GM19043 (cell line): ENCODE measurements around the gene SIL1.
A peak's percentile ranks its signal among the peaks of the same experiment; 100 is the strongest.
"Not testable (repeated sequence)": the region's sequence is repeated elsewhere in the genome, so short reads cannot be mapped to it uniquely, and the experiment has no call there.

ENCODE experiments used
- ATAC-seq: cut with Tn5 transposase; IDR thresholded peaks from one replicate; pipeline ENCODE4 v1.9.1; 2021; ENCODE audit warnings: low read depth; ENCODE audit not compliant: unreplicated experiment

SIL1 gene

DNA sequence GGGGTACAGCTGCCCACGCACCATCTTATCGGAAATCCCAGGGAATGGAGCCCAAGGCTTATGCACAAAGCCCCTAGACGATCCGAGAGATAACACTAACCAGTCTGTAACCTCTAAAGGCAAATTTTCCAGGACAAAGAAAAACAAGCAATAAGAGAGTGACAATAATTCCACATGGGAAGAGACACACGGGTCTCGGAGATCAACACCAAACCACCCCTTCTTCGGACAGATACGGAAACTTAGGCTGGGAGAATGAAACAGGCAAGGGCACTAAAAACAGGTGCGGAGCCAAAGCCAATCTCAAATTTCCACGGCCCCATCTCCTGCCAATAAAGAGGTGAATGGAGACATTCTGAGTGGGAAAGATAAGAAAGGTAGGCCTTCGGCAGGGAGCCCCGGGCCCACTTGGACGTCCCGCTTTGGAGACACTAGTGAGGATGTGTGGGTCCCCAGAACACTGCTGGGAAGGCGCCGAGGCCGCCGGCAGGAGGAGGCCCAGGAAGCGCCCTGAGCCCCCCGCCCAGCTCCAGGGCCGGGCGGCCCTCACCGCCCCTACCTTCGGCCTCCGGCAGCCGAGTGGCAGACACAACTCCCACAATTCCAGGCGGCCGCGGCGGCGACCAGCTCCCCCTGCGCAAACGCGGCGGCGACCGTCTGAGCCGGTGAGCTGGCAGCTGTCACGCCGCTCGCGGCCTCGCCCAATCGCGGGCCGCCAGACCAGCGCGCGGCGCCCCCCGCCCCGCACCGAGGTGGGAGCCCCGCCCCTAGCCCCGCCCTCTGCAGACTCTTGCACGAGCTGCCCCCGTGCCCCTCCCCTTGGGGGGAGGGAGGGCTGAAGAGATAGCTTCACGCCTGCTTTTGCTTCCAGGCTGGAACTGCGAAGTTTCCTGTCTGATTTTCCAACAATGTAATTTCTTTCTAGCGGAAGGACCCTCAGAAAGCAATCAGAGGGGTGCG is at the start of gene SIL1:
TSS of gene SIL1 (minus strand) at position 659 of the 960 bp plus-strand sequence. CDS start 70,525 bp downstream, outside the sequence.
- peak; percentile 95 for ATAC-seq

DNA sequence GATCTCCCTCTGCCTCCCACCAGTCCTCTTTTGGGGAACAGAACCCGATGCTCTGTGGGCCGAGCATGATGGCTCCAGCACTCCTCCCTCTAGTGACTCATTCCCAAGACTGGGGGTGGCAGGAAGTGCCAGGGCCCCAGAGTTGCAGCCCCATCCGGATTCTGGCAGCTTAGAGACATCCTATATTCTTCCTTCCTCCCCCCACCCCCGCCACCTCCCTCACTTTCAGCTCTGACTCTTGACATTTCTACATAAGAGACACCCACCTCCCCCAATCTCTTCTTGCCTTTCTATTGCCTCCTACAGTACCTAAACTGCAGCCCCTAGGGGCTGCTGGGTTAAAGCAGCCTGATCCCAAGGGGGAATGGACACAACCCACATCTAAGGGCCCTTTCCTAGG is 48.2 kb upstream of the SIL1 start:
- no peak for ATAC-seq

DNA sequence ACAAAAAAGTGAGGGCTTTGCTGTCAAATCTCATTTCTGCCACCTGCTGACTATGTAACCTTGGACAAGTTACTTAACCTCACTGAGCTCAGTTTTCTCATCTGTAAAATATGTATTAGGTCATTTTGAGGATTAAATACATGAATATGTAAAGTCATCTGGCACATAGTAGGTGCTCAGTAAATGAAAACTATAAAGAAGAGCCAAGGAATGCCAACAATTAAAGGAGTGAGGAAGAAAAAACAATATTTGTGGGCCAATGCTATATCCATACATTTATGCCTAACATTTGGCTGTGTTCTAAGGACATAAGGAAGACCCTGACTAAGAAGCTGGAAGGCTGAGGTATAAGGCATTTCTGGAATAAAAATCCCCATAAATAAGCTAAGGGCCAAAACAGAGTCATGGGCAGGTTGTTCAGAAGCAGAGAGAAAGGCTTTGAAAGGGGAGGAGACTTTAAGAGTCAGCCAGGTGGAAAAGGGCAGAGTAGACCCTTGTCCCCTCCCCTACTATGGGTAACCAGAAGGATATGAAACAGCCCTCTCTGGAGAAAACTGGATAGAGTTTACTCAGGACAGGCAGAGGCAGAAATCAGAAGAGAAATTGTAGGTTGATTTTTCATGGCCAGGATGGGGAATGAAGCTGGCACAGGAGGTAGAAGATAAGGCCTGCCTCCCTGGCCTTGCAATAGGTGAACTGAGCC is 47.6 kb upstream of the SIL1 start:
- ATAC-seq, result no peak

DNA sequence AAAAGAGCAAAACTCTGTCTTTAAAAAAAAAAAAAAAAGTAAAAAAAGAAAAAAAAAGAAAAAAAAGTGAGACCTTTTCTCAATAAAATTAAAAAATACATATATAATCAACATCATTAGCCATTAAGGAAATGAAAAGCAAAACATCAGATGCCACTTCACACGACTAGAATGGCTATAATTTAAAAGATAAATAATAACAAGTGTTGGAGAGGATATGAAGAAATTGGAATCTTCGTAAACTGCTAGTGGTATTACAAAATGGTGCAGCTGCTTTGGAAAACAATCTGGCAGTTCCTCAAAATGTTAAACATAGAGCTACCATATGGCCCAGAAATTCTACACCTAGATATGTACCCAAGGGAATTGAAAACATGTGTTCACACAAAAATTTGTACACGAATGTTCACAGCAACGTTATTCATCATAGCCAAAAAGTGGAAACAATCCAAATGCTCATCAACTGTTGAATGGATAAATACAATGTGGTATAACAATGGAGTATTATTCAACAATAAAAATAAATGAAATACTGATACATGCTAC is 45.3 kb upstream of the SIL1 start:
- no peak for ATAC-seq

DNA sequence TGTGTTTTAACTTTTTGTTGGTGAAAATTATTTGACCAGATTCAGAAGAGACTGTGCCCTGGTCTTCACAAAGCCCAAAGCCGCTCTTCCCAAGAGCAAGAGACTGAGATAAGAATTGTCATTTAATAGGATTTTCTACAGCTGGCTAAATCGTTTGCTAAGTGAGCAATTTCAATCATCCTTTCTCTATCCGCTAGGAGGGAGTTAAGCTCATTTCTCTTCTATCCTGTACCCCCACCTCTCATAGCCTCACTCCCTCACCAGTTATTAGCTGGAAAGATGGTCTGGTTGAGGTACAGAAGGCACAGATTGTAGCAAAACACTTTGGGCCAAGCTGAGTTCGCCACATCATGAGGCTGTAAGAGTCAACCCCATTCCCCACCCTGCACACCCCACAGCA is 43.0 kb upstream of the SIL1 start:
- ATAC-seq, result no peak

DNA sequence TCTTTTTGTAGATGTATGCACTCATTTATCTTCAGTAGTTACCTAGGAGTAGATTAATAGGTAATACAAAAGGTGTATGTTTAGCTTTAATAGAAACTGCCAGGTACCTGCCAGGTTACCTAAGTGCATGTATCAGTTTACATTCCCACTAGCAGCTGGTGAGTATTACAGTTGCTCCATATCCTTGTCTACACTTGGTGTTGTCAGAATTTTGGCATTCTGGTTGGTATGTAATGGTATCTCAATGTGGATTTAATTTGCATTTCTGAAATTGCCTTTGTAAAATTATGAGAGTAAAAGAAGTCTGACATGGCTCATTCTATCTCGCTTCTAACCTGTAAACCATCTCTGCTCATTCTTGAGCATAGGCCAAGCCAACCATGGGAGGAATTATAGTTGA is 38.3 kb upstream of the SIL1 start:
- ATAC-seq, result no peak

DNA sequence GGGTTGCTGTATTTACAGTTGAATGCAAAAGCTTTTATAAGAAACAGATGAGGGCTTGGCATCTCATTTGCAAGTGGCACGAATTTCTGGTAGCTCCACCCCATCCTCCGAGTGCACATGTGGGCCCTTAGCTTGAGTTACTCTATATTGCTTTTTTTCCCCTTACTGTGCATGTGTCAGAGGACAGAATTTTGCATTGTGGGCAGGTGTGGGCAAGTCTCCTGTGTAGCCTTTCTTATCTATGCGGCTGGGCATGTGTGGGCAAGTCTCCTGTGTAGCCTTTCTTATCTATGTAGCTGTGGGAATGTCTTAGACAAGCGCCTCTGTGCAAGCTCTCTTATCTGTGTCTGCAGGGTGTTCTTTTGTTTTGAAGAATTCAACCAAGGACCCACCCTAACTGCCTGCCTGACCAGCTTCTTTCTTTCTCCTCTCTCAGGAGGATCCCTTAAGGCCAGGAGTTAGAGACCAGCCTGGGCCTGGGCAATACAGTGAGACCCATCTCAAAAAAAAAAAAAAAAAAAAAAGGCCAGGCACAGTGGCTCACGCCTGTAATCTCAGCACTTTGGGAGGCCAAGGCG is 34.1 kb upstream of the SIL1 start:
- no peak for ATAC-seq

DNA sequence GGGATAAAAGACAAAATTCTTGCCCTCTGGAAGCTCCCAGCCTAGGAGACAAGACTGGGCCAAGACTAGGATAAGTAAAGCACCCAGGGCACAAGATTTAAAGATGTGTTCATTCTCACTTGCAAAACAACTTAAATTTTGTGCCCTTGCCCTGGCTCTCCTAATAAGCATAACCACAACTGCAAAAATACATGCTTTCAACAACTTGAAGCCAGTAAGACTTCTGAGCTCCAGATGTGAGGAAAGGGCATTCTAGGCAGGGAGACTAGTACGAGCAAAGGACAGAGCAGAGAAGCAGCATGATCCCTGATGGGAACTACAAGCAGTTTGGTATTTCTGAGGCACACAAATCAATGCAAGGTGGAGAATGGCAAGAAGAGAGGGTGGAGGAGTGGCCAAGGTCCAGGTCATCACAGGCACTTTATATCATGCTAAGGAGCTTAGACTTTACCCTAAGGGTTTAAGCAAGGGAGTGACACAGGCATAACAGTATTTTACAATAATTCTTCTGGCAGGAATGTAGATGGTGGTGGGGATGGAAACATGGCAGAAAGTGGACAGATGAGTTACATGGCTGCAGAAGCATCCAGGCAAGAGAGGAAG is 30.1 kb upstream of the SIL1 start:
- ATAC-seq, result no peak

DNA sequence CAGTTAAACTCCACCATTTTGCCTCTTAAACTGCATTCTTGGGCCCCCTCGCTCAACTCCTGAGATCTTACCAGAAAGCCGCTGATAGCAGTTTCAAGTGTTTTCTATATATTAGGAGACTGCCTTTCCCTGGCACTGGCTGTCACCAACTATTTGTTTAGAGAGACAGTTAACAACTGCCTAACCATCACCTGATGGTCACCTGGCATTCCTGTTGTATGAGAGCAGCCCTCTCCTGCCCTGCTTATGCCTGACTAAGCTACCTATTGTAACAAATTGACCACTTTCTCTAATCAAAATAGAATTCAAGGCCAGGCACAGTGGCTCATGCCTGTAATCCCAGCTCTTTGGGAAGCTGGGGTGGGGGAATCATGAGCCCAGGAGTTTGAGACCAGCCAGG is 28.0 kb upstream of the SIL1 start:
- ATAC-seq, result no peak

DNA sequence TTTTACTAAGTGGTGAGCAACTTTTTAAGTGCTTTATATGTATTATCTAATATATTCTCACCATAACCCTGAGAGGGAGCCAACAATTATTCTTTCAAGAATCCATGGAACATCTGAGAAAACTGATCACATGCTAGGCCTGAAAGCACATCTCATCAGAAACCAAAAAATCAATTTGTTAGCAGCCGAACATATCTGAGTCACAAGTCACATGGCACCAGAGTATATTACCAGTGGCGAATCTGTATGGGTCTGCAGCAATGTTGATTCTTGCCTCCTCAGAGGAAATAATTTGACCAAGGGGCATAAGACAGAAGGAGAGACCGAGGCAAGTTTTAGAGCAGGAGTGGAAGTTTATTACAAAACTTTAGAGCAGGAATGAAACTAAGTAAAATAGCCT is 25.3 kb upstream of the SIL1 start:
- no peak for ATAC-seq

DNA sequence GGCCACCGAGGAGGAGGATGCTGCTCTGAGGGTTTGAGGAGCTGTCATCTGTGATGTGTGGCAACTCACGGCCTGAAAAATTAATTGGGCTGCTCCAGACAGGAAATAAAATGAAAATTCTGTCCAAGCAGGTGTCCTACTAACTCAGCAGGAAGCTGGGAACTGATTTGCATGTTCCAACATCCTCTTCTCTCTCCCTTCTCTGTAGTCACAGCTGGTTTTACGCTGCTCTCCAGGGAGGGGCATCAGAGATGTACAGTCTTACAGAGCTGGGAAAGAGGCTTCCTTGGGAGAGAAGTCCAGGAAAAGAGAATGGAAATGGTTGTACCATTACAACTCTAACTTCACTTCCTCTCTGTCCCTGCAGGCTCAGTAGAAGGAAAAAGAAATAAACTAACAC is 24.2 kb upstream of the SIL1 start:
- no peak for ATAC-seq

DNA sequence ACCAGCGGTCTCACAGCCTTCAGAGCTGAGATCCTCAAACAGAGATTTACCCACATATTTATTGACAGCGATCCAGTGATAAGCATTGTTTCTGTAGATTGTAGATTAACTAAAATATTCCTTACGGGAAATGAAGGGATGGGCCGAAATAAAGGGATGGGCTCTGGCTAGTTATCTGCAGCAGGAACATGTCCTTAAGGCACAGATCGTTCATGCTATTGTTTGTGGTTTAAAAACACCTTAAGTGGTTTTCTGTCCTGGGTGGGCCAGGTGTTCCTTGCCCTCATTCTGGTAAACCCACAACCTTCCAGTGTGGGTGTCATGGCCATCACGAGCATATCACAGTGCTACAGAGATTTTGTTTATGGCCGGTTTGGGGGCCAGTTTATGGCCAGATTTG is 19.9 kb upstream of the SIL1 start:
- not testable (repeated sequence) for ATAC-seq

DNA sequence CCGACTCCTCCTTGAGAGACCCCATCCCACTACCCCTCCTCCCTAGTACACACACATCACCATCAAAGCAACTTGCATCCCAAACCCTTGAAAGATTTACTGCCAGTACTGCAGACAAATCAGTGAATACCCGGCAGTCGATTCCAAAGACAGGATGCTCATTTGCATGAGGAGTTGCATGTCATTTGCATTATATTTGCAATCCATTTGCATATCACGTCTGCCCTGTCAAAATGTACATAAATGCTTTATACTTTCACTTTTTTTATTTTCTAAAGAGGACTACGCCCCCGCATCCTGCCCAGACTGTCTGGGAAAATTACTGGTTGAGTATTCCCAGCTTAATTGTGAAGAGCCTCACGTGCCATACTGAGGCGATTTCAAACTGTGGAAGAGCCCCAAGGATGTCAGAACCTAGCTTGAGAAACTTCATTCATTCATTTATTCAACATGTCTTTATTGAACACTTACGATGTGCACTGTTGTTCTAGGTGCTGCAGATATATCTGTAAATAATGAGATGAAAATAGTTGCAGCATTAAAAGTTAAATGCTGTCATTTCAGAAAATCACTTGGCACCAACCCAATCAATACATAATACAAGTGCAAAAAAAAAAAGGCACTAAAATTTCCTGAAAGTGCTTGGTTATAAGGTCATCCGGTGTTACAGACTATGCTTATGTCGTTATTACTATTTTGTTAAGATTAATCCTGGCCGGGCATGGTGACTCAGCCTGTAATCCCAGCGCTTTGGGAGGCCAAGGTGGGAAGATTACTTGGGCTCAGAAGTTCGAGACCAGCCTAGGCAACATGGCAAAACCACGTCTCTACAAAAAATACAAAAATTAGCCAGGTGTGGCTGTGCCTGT is 17.2 kb upstream of the SIL1 start:
- no peak for ATAC-seq

DNA sequence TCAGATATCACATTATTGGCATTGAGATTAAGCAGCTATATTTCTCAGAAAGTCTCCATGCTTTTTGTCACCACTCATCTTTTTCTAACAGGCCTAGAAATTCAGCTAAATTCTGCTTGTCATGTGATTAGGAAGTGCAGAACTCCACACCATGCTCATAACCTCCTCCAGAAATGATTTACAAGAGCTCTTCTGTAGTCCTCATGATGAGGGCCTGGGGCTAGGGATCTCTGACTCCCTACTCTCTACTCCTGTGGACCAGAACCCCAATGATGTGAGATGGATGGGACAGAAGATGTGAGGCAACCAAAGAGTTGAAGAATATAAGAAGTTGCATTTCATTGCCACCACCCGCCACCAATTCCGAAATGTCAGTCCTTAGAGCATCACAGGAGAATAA is 16.5 kb upstream of the SIL1 start:
- ATAC-seq, result no peak

DNA sequence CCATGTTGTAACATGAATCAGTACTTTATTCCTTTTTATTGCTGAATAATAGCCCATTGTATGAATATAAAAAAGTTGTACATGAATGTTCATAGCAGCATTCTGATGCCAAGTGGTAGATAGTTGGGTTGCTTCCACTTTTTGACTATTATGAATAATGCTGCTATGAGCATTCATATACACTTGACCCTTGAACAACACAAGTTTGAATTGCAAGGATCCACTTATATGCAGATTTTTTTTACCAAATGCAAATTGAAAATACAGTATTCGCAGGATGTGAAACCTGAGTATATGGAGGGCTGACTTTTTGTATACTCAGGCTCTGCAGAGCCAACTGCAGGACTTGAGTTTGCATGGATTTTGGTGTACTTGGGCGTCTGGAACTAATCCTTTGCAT is 14.7 kb upstream of the SIL1 start:
- no peak for ATAC-seq

DNA sequence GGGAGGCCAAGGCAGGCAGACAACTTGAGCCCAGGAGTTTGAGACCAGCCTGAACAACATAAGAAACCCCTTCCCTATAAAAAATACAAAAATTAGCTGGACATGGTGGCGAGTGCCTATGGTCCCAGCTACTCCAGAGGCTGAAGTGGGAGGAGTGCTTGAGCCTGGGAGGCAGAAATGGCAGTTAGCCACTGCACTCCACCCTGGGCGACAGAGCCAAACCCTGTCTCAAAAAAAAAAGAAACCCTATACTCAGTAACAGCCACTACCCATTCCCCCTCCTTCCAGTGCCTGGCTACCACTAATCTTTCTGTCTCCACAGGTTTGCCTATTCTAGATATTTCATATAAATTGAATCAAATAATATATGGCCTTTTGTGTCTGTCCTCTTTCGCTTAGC is 14.3 kb upstream of the SIL1 start:
- no peak for ATAC-seq

DNA sequence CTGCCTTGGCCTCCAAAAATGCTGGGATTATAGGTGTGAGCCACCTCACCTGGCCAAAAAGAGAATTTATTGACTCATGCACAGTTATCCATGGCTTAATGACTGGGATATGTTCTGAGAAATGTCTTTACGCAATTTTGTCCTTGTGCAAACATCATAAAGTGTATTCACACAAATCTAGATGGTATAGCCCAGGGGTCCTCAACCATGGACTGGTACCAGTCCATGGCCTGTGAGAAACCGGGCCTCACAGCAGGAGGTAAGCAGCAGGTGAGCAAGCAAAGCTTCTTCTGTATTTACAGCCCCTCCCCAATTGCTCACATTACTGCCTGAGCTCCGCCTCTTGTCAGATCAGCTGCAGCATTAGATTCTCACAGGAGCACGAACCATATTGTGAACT is 12.4 kb upstream of the SIL1 start:
- no peak for ATAC-seq

DNA sequence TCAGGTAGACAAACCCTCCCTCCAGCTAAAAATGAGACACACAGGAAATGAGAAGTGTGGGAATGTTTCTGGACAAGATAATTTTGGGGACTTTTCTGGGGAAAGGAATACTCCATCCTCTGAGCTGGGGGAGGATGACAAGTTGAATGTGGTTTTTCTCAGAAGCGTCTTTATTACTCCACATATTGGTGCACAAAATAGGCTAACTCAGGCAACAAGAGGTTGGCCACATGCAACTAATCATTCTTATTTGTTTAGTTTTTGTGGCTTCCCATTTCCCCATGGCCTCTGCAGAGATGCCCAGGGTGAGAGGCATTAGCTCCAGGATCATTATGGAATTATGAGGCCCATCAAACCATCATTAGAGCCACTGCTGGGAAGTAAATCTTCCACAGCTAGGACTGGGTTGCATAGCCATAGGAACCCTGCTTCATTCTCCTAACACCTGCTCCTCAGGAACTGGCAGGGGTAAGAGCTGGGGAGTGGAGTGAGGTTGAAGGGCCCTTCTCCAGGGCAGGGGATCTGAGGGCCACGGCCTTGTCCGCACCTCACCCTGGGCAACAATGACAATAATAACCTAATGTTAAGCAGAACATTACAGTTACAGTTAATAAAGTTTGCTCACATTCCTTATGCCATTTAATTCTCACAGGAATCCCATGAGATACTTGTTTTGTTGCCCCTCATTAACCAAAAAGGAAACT is 9.3 kb upstream of the SIL1 start:
- no peak for ATAC-seq

DNA sequence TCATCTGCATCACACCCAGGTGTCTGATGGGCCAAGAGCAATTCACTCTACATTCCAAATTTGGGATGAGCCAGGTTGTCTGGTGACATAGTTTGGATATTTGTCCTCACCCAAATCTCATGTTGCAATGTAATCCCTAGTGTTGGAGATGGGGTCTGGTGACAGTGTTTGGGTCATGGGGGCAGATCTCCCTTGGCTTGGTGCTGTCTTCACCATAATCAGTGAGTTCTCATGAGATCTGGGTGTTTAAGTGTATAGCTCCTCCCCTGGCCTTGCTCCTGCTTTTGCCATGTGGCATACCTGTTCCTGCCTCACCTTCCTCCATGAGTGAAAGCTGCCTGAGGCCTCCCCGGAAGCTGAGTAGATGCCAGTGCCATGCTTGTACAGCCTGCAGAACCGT is 7.4 kb upstream of the SIL1 start:
- ATAC-seq, result no peak
